ENCODE data around the gene OTOGL.

OTOGL gene

DNA sequence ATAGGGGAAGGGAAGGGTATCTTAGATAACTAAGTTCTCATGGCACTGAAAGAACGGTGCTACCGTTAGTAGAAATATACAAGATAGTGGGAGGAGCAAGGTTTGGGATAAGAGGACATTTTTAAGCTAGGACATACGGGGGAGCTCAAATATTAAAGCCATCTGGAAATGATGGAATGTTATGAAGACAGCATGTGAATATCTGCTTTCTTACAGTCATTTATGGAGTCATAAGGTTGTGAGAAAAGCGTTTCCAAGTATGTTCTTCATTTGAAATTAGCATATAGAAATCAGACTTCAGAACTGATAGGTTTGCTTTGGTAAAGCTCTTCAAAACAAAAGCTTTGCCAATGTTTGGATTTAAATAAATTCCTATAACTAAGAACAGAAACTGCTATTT, 62.3 kb downstream of the OTOGL start:
- Histone ChIP-seq H3K9me3 (ENCODE audit: control insufficient read depth, insufficient read depth, low read length) (no peaks in the 10 kb centered on the region), H3K4me1 (ENCODE audit: control insufficient read depth, insufficient read depth, low read length) (no peaks in the 10 kb centered on the region), H3K36me3 (ENCODE audit: control insufficient read depth, insufficient read depth, low read length) (no peaks in the 10 kb centered on the region), H3K27ac (ENCODE audit: low read depth, low read length) (no peak overlapping the region), H3K27me3 (ENCODE audit: control insufficient read depth, insufficient read depth, low read length) (no peaks in the 10 kb centered on the region), H3K4me3 (ENCODE audit: low read depth, low read length) (no peak overlapping the region), H3K9ac (ENCODE audit: low read depth, low read length) (no peak overlapping the region)

DNA sequence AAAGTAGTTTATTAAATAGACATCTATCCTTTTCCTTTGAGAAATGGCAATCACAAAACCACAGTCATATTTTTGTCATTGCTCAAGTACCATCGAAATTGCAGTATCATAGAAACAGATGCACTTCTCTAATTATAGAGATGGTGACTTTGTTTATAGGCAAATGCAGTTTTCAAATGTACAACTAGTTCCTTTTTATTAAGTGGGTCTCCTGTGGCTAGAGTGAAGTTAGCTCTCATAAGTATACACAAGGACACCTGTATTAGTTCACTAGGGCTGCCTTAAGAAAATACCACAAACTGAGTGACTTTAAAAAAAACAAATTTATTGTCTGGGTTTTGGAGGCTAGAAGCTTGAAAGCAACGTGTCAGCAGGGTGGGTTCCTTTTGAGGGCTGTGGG, 62.8 kb downstream of the OTOGL start:
- no peak overlapping the region for H3K27ac ChIP-seq (ENCODE audit: low read depth, low read length)
- H3K9ac ChIP-seq (ENCODE audit: low read depth, low read length), result no peak overlapping the region

DNA sequence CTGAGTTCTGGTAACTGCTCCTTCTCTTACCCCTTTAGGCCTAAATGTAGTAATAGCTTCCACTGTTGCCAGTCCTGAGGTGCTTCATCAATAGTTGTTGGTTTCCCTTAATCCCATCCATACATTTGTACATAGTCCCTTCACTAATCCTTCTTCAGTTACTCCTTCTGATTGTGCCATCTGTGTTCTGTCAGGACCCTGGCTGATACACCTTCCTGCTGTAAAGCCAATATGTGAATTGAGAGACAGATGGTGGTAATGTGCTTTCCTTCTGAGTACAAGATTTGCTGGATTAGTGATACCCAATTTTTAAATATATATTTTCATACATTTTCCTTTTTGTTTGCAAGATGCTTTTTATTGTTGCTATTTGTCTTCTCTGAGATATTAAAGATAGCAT, 66.4 kb downstream of the OTOGL start:
- H3K9me3 ChIP-seq (ENCODE audit: control insufficient read depth, insufficient read depth, low read length), result no peaks in the 10 kb centered on the region
- H3K27me3 ChIP-seq (ENCODE audit: control insufficient read depth, insufficient read depth, low read length), result no peaks in the 10 kb centered on the region
- no peak overlapping the region for H3K9ac ChIP-seq (ENCODE audit: low read depth, low read length)
- H3K4me1 ChIP-seq (ENCODE audit: control insufficient read depth, insufficient read depth, low read length), result no peaks in the 10 kb centered on the region
- H3K4me3 ChIP-seq (ENCODE audit: low read depth, low read length), result no peak overlapping the region
- no peaks in the 10 kb centered on the region for H3K36me3 ChIP-seq (ENCODE audit: control insufficient read depth, insufficient read depth, low read length)
- H3K27ac ChIP-seq (ENCODE audit: low read depth, low read length), result no peak overlapping the region

More for the DNA sequence above, 62.8 kb downstream of the OTOGL start:
- no peaks in the 10 kb centered on the region for H3K27me3 ChIP-seq (ENCODE audit: control insufficient read depth, insufficient read depth, low read length)
- no peaks in the 10 kb centered on the region for H3K36me3 ChIP-seq (ENCODE audit: control insufficient read depth, insufficient read depth, low read length)
- H3K4me1 ChIP-seq (ENCODE audit: control insufficient read depth, insufficient read depth, low read length), result no peaks in the 10 kb centered on the region
- H3K4me3 ChIP-seq (ENCODE audit: low read depth, low read length), result no peak overlapping the region
- no peaks in the 10 kb centered on the region for H3K9me3 ChIP-seq (ENCODE audit: control insufficient read depth, insufficient read depth, low read length)

DNA sequence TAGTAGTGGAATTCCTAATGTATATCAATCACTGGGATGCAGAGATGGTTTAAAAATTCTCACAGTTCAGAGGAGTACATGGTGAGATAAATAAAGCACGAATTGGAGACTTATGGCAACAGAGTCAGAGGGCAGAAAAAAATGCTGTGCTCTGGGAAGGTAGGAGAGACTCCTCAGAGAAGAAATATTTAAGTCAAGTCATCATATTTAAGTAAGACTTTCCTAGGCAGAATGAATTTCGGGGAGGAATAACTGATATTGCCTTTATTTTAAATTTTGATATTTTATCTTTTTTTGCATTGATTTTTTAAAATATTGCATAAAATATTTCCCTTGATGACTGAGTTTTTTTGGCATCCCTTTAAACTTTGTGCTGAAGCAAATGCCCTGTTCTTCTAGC, 67.4 kb downstream of the OTOGL start:
- Histone ChIP-seq H3K4me3 (ENCODE audit: low read depth, low read length) (no peak overlapping the region), H3K9me3 (ENCODE audit: control insufficient read depth, insufficient read depth, low read length) (no peaks in the 10 kb centered on the region), H3K9ac (ENCODE audit: low read depth, low read length) (no peak overlapping the region), H3K27ac (ENCODE audit: low read depth, low read length) (no peak overlapping the region), H3K36me3 (ENCODE audit: control insufficient read depth, insufficient read depth, low read length) (no peaks in the 10 kb centered on the region), H3K27me3 (ENCODE audit: control insufficient read depth, insufficient read depth, low read length) (no peaks in the 10 kb centered on the region), H3K4me1 (ENCODE audit: control insufficient read depth, insufficient read depth, low read length) (no peaks in the 10 kb centered on the region)

DNA sequence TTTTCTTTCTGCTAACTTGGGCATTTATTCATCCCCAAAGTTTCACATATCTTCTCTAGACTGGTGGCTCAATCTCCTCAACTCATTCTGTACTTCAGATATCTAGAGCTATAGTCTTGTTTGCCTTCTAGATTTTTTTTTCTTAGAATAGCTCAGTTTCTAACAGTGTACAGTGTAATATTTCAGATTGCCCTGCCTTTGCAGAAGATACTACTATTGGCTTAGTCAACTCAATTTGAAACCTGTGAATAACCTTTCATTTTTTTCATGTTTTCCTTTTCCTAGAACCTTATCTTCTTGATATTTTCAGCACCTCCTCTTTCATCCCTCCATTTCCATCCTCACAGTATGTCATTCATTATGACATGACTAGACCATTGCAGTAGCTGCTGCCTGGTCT, 69.6 kb downstream of the OTOGL start:
- Histone ChIP-seq H3K27ac (ENCODE audit: low read depth, low read length) (no peak overlapping the region), H3K36me3 (ENCODE audit: control insufficient read depth, insufficient read depth, low read length) (no peaks in the 10 kb centered on the region), H3K4me3 (ENCODE audit: low read depth, low read length) (no peak overlapping the region), H3K9ac (ENCODE audit: low read depth, low read length) (no peak overlapping the region), H3K4me1 (ENCODE audit: control insufficient read depth, insufficient read depth, low read length) (0 out of 2 replicates have a peak, but pooled peaks cover 5% of the 10 kb centered on the region), H3K27me3 (ENCODE audit: control insufficient read depth, insufficient read depth, low read length) (no peaks in the 10 kb centered on the region), H3K9me3 (ENCODE audit: control insufficient read depth, insufficient read depth, low read length) (no peaks in the 10 kb centered on the region)

DNA sequence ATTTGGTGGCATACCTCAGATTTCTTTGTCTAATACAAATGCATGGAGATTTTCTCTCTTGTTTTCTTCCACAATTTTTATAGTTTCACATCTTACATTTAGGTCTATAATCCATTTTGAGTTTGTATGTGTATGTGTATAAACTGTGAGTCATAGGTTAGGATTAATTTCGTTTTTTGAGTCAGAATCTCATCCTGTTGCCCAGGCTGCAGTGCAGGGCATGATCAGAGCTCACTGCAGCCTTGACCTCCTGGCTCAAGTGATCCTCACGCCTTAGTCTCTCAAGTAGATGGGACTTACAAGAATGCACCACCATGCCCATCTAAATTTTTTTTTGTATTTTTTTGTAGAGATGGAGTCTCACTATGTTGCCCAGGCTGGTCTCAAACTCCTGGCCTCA, 71.6 kb downstream of the OTOGL start:
- Histone ChIP-seq H3K9me3 (ENCODE audit: control insufficient read depth, insufficient read depth, low read length) (no peaks in the 10 kb centered on the region), H3K4me3 (ENCODE audit: low read depth, low read length) (no peak overlapping the region), H3K36me3 (ENCODE audit: control insufficient read depth, insufficient read depth, low read length) (no peaks in the 10 kb centered on the region), H3K27ac (ENCODE audit: low read depth, low read length) (no peak overlapping the region), H3K4me1 (ENCODE audit: control insufficient read depth, insufficient read depth, low read length) (0 out of 2 replicates have a peak, but pooled peaks cover 5% of the 10 kb centered on the region), H3K9ac (ENCODE audit: low read depth, low read length) (no peak overlapping the region), H3K27me3 (ENCODE audit: control insufficient read depth, insufficient read depth, low read length) (no peaks in the 10 kb centered on the region)

DNA sequence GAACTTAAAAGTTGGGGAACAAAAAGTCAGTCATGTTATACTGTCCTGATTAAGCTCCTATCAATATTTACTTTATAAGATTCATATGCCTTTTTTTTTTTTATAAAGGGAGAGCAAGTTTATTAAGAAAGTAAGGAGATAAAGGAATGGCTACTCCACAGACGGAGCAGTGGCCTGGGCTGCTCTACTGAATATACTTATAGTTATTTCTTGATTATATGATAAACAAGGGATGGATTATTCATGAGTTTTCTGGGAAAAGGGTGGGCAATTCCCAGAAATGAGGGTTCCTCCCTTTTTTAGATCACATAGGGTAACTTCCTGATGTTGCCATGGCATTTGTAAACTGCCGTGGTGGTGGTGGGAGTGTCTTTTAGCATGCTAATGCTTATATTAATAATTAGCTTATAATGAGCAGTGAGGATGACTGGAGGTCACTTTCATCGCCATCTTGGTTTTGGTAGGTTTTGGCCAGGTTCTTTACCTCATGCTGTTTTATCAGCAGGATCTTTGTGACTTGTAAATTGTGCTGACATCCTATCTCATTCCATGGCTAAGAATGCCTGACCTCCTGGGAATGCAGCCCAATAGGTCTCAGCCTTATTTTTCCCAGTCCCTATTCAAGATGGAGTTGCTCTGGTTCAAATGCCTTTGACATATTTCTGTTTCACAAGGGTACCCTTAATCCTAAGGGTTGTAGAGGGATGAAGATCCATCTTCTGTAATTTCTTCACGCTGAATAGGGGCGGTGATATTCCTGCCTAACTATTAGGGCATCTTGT, 73.9 kb downstream of the OTOGL start:
- Histone ChIP-seq H3K27me3 (ENCODE audit: control insufficient read depth, insufficient read depth, low read length) (no peaks in the 10 kb centered on the region), H3K4me1 (ENCODE audit: control insufficient read depth, insufficient read depth, low read length) (0 out of 2 replicates have a peak, but pooled peaks cover 5% of the 10 kb centered on the region), H3K36me3 (ENCODE audit: control insufficient read depth, insufficient read depth, low read length) (no peaks in the 10 kb centered on the region)

DNA sequence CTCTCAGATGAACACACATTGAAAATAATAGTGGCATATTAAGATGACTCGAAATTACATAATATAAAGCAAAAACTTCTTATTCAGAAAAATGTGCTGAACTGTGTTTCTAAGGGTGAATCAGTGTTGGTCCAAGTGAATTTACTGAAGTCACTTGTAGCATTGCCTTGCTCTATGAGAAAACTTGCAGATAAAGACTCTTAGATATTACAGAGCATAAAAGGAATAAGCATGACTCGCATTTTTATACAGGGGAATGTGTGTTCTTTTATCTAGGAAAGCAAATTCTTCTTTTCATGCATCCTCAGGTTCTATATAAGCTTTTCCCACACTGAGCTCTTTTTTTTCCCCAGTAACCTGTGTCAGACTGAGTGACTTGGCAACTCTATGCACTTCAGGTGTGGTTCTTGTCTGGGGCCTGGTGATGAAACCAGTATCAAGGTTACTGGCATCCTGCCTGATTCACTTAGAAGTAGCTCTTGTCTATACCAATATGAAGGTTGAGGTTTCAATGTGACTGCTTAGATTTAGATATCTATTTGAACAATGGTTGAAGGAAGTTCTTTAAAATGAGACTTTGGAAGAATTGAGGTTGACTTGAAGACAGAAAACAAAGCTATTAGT, 76.1 kb downstream of the OTOGL start:
- Histone ChIP-seq H3K27me3 (ENCODE audit: control insufficient read depth, insufficient read depth, low read length) (no peaks in the 10 kb centered on the region), H3K9me3 (ENCODE audit: control insufficient read depth, insufficient read depth, low read length) (no peaks in the 10 kb centered on the region), H3K9ac (ENCODE audit: low read depth, low read length) (no peak overlapping the region), H3K4me1 (ENCODE audit: control insufficient read depth, insufficient read depth, low read length) (0 out of 2 replicates have a peak, but pooled peaks cover 5% of the 10 kb centered on the region), H3K36me3 (ENCODE audit: control insufficient read depth, insufficient read depth, low read length) (no peaks in the 10 kb centered on the region), H3K4me3 (ENCODE audit: low read depth, low read length) (no peak overlapping the region), H3K27ac (ENCODE audit: low read depth, low read length) (no peak overlapping the region)

More for the DNA sequence above, 73.9 kb downstream of the OTOGL start:
- no peak overlapping the region for H3K9ac ChIP-seq (ENCODE audit: low read depth, low read length)
- H3K4me3 ChIP-seq (ENCODE audit: low read depth, low read length), result no peak overlapping the region
- H3K9me3 ChIP-seq (ENCODE audit: control insufficient read depth, insufficient read depth, low read length), result no peaks in the 10 kb centered on the region
- H3K27ac ChIP-seq (ENCODE audit: low read depth, low read length), result peak overlapping the region; percentile 40

DNA sequence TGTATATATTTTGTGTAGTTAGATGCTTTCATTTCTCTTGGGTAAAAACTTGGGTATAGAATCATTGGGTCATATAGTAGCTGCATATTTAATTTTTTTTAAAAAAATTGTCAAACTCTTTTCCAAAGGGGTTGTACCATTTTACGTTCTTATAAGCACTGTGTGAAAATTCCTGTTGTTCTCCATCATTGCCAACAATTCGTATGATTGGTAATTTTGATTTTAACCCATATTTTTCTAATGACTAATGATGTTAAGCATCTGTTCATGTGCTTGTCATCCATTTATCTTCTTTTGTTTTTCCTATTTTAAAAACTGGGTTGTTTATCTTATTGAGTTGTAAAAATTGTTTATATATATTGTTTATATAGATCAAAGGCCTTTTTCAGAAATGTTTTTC, 77.4 kb downstream of the OTOGL start:
- no peaks in the 10 kb centered on the region for H3K36me3 ChIP-seq (ENCODE audit: control insufficient read depth, insufficient read depth, low read length)
- 0 out of 2 replicates have a peak, but pooled peaks cover 5% of the 10 kb centered on the region for H3K4me1 ChIP-seq (ENCODE audit: control insufficient read depth, insufficient read depth, low read length)
- H3K9ac ChIP-seq (ENCODE audit: low read depth, low read length), result no peak overlapping the region
- no peak overlapping the region for H3K4me3 ChIP-seq (ENCODE audit: low read depth, low read length)
- H3K9me3 ChIP-seq (ENCODE audit: control insufficient read depth, insufficient read depth, low read length), result no peaks in the 10 kb centered on the region
- no peaks in the 10 kb centered on the region for H3K27me3 ChIP-seq (ENCODE audit: control insufficient read depth, insufficient read depth, low read length)
- H3K27ac ChIP-seq (ENCODE audit: low read depth, low read length), result no peak overlapping the region

DNA sequence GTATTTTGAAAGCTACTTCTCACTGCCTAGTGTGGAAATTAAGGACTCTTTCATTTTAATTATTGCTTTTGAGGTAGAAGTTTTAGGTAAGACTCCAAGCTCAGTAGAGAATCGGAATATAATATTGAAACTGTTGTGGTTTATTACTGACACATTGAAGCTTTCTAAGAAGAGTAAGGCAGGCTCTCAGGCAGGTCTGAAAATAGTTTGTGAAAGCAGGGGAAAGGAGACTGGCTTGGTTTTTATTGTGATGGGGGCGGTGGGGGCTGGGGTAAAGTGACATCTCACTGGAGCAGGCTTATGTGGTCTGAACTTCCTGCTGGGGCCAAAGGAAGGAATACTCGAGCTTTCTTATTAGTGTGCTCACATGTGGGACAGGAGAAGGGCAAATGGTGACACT, 79.5 kb downstream of the OTOGL start:
- Histone ChIP-seq H3K4me3 (ENCODE audit: low read depth, low read length) (no peak overlapping the region), H3K27me3 (ENCODE audit: control insufficient read depth, insufficient read depth, low read length) (no peaks in the 10 kb centered on the region), H3K9me3 (ENCODE audit: control insufficient read depth, insufficient read depth, low read length) (no peaks in the 10 kb centered on the region), H3K36me3 (ENCODE audit: control insufficient read depth, insufficient read depth, low read length) (no peaks in the 10 kb centered on the region), H3K9ac (ENCODE audit: low read depth, low read length) (no peak overlapping the region), H3K27ac (ENCODE audit: low read depth, low read length) (no peak overlapping the region), H3K4me1 (ENCODE audit: control insufficient read depth, insufficient read depth, low read length) (0 out of 2 replicates have a peak, but pooled peaks cover under 1% of the 10 kb centered on the region)

DNA sequence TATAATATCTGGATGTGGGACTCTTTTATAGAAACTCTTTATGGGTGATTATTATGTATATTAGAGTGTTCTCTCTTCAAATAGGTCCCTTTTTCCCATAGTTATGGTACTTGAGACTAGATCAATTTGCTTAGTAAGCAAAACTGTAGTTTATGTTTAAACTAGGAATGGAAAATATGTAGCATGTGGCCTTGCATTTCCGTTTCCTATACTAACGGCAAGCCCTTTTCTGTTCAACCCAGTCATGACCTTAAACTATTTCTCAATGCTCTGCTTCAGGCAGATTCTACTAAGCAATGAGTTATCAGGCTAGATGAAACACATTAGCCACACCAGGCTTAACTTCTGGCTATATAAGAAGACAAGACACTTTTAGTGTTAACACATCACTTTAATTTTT, 84.6 kb downstream of the OTOGL start:
- Histone ChIP-seq H3K4me3 (ENCODE audit: low read depth, low read length) (no peak overlapping the region), H3K4me1 (ENCODE audit: control insufficient read depth, insufficient read depth, low read length) (peaks cover 3% of the 10 kb centered on the region; the same call in 1 of the 2 replicates), H3K36me3 (ENCODE audit: control insufficient read depth, insufficient read depth, low read length) (no peaks in the 10 kb centered on the region)

More for the DNA sequence above, 84.6 kb downstream of the OTOGL start:
- Histone ChIP-seq H3K27ac (ENCODE audit: low read depth, low read length) (no peak overlapping the region), H3K9ac (ENCODE audit: low read depth, low read length) (no peak overlapping the region), H3K9me3 (ENCODE audit: control insufficient read depth, insufficient read depth, low read length) (no peaks in the 10 kb centered on the region), H3K27me3 (ENCODE audit: control insufficient read depth, insufficient read depth, low read length) (no peaks in the 10 kb centered on the region)

All from HUES48 (cell line).